ENCODE measurements around the gene PPHLN1. TPM values are rescaled to one million over a fixed set of nuclear protein-coding genes. Genes with fewer than 3 reads are reported as not detected.

Gene PPHLN1
- total RNA-seq, 1 donor from 2014 or later, result 65.3 TPM

GRCh38 chr12:42365486-42365885, 39.5 kb downstream of the PPHLN1 start:
- Histone ChIP-seq H2AFZ (ENCODE audit: low read depth, low read length) (no peak overlapping the region), H3K79me2 (ENCODE audit: insufficient read depth, low read length) (peaks cover 27% of the 10 kb centered on the region), H3K4me3 (ENCODE audit: insufficient read depth, low read depth, low read length) (no peak overlapping the region), H3K4me2 (ENCODE audit: low read length) (no peak overlapping the region), H3K9me3 (ENCODE audit: insufficient read depth, low read depth, low read length) (no peaks in the 10 kb centered on the region), H3K36me3 (ENCODE audit: insufficient read depth, low read length) (no peaks in the 10 kb centered on the region), H3K4me1 (ENCODE audit: insufficient read depth, low read length) (no peaks in the 10 kb centered on the region), H4K20me1 (ENCODE audit: insufficient read depth, low read length) (no peaks in the 10 kb centered on the region), H3K27me3 (ENCODE audit: insufficient read depth, low read length) (no peaks in the 10 kb centered on the region), H3K9ac (ENCODE audit: low read length) (no peak overlapping the region), H3K27ac (ENCODE audit: low read depth, low read length) (no peak overlapping the region)
- Mint-ChIP-seq H3K9me3 (ENCODE audit: unreplicated experiment) (no peaks in the 10 kb centered on the region), H3K36me3 (ENCODE audit: low read depth, unreplicated experiment) (no peaks in the 10 kb centered on the region), H3K27ac (ENCODE audit: unreplicated experiment) (no peak overlapping the region), H3K4me1 (ENCODE audit: low read depth, unreplicated experiment) (peaks cover 9% of the 10 kb centered on the region), H3K27me3 (ENCODE audit: low read depth, unreplicated experiment) (no peaks in the 10 kb centered on the region), H3K4me3 (ENCODE audit: unreplicated experiment) (no peak overlapping the region)
- FAIRE-seq (no peak), DNase-seq (ENCODE audit: low read depth) (no peak)
- no peak for TF ChIP-seq CTCF (IDR thresholded peaks at IDR 0.05; ENCODE audit: insufficient read depth, low read depth, low read length)

- FAIRE-seq (no peak), DNase-seq (ENCODE audit: low read depth) (no peak)
- H3K27me3 ChIP-seq (ENCODE audit: insufficient read depth, low read length), result no peaks in the 10 kb centered on the region
- Mint-ChIP-seq H3K4me3 (ENCODE audit: unreplicated experiment) (no peak overlapping the region), H3K36me3 (ENCODE audit: low read depth, unreplicated experiment) (no peaks in the 10 kb centered on the region), H3K27me3 (ENCODE audit: low read depth, unreplicated experiment) (no peaks in the 10 kb centered on the region), H3K9me3 (ENCODE audit: unreplicated experiment) (no peaks in the 10 kb centered on the region), H3K27ac (ENCODE audit: unreplicated experiment) (no peak overlapping the region), H3K4me1 (ENCODE audit: low read depth, unreplicated experiment) (peaks cover 5% of the 10 kb centered on the region)
- H3K9me3 ChIP-seq (ENCODE audit: insufficient read depth, low read depth, low read length), result no peaks in the 10 kb centered on the region
- peaks cover 4% of the 10 kb centered on the region for H4K20me1 ChIP-seq (ENCODE audit: insufficient read depth, low read length)
- H3K79me2 ChIP-seq (ENCODE audit: insufficient read depth, low read length), result peaks cover 12% of the 10 kb centered on the region
- H3K9ac ChIP-seq (ENCODE audit: low read length), result no peak overlapping the region
- no peak overlapping the region for H2AFZ ChIP-seq (ENCODE audit: low read depth, low read length)
- no peak overlapping the region for H3K4me2 ChIP-seq (ENCODE audit: low read length)
- no peak overlapping the region for H3K27ac ChIP-seq (ENCODE audit: low read depth, low read length)
- no peak for TF ChIP-seq EZH2 (IDR thresholded peaks at IDR 0.05; ENCODE audit: insufficient read depth, low read length)
- no peak for TF ChIP-seq CTCF (IDR thresholded peaks at IDR 0.05; ENCODE audit: insufficient read depth, low read depth, low read length)
- H3K4me3 ChIP-seq (ENCODE audit: insufficient read depth, low read depth, low read length), result no peak overlapping the region
- H3K4me1 ChIP-seq (ENCODE audit: insufficient read depth, low read length), result no peaks in the 10 kb centered on the region
- H3K36me3 ChIP-seq (ENCODE audit: insufficient read depth, low read length), result no peaks in the 10 kb centered on the region
Observed at GRCh38 chr12:42370013-42370412, 44.0 kb downstream of the PPHLN1 start.

GRCh38 chr12:42372154-42372791, 46.3 kb downstream of the PPHLN1 start:
- H2AFZ ChIP-seq (ENCODE audit: low read depth, low read length), result no peak overlapping the region
- H3K9me3 ChIP-seq (ENCODE audit: insufficient read depth, low read depth, low read length), result no peaks in the 10 kb centered on the region
- FAIRE-seq (peak; percentile 26), DNase-seq (ENCODE audit: low read depth) (peak; percentile 10)
- no peak overlapping the region for H3K4me2 ChIP-seq (ENCODE audit: low read length)
- Mint-ChIP-seq H3K4me1 (ENCODE audit: low read depth, unreplicated experiment) (peaks cover 5% of the 10 kb centered on the region), H3K9me3 (ENCODE audit: unreplicated experiment) (no peaks in the 10 kb centered on the region), H3K36me3 (ENCODE audit: low read depth, unreplicated experiment) (no peaks in the 10 kb centered on the region), H3K27me3 (ENCODE audit: low read depth, unreplicated experiment) (no peaks in the 10 kb centered on the region), H3K27ac (ENCODE audit: unreplicated experiment) (no peak overlapping the region), H3K4me3 (ENCODE audit: unreplicated experiment) (no peak overlapping the region)
- no peak for TF ChIP-seq EZH2 (IDR thresholded peaks at IDR 0.05; ENCODE audit: insufficient read depth, low read length)
- TF ChIP-seq CTCF (IDR thresholded peaks at IDR 0.05; ENCODE audit: insufficient read depth, low read depth, low read length), result peak; percentile 77
- H3K4me1 ChIP-seq (ENCODE audit: insufficient read depth, low read length), result no peaks in the 10 kb centered on the region
- no peak overlapping the region for H3K9ac ChIP-seq (ENCODE audit: low read length)
- peaks cover 8% of the 10 kb centered on the region for H3K79me2 ChIP-seq (ENCODE audit: insufficient read depth, low read length)
- H4K20me1 ChIP-seq (ENCODE audit: insufficient read depth, low read length), result peaks cover 4% of the 10 kb centered on the region
- H3K27me3 ChIP-seq (ENCODE audit: insufficient read depth, low read length), result no peaks in the 10 kb centered on the region
- H3K27ac ChIP-seq (ENCODE audit: low read depth, low read length), result no peak overlapping the region
- H3K4me3 ChIP-seq (ENCODE audit: insufficient read depth, low read depth, low read length), result no peak overlapping the region
- peaks cover 10% of the 10 kb centered on the region for H3K36me3 ChIP-seq (ENCODE audit: insufficient read depth, low read length)
